H9 (cell line): ENCODE measurements around the gene ITPK1. TPM values are rescaled to one million over a fixed set of nuclear protein-coding genes. Genes with fewer than 3 reads are reported as not detected.

ENCODE experiments used
- DNase-seq: peaks from one replicate; pipeline ENCODE4 v3.0.0-alpha.2; 2017
- H2AFZ ChIP-seq: one replicate; pipeline ENCODE4 v1.6.1; 2013; ENCODE audit warnings: mild to moderate bottlenecking, low read length, control low read depth, moderate library complexity
- H2AK5ac ChIP-seq: 2 replicates; pipeline ENCODE4 v1.6.1; 2013; ENCODE audit warnings: low read length, control low read depth, mixed read lengths; ENCODE audit not compliant: insufficient read length
- H2BK120ac ChIP-seq: one replicate; pipeline ENCODE4 v1.6.1; 2013; ENCODE audit warnings: low read depth, mild to moderate bottlenecking, low read length, control low read depth, inconsistent platforms; ENCODE audit not compliant: poor library complexity, severe bottlenecking
- H2BK12ac ChIP-seq: 2 replicates; pipeline ENCODE4 v1.6.1; 2013; ENCODE audit warnings: low read length, control low read depth, mixed read lengths, low read depth; ENCODE audit not compliant: insufficient read length
- H2BK15ac ChIP-seq: 2 replicates; pipeline ENCODE4 v1.6.1; 2013; ENCODE audit warnings: low read depth, low read length, control low read depth
- H2BK20ac ChIP-seq: one replicate; pipeline ENCODE4 v1.6.1; 2013; ENCODE audit warnings: low read depth, mild to moderate bottlenecking, low read length, control low read depth, inconsistent platforms; ENCODE audit not compliant: poor library complexity, severe bottlenecking
- H2BK5ac ChIP-seq: 2 replicates; pipeline ENCODE4 v1.6.1; 2013; ENCODE audit warnings: low read length, control low read depth, mixed read lengths; ENCODE audit not compliant: insufficient read length
- H3K14ac ChIP-seq: 2 replicates; pipeline ENCODE4 v1.6.1; 2013; ENCODE audit warnings: low read length, control low read depth; ENCODE audit not compliant: insufficient read depth
- H3K18ac ChIP-seq: 2 replicates; pipeline ENCODE4 v1.6.1; 2013; ENCODE audit warnings: low read depth, mild to moderate bottlenecking, mixed read lengths, low read length, control low read depth; ENCODE audit not compliant: insufficient read length
- H3K23ac ChIP-seq: 2 replicates; pipeline ENCODE4 v1.6.1; 2013; ENCODE audit warnings: low read length, control low read depth, mixed read lengths, low read depth; ENCODE audit not compliant: insufficient read length
- H3K23me2 ChIP-seq: 2 replicates; pipeline ENCODE4 v1.6.1; 2013; ENCODE audit warnings: low read depth, mild to moderate bottlenecking, mixed read lengths, low read length, control low read depth; ENCODE audit not compliant: insufficient read length, poor library complexity, severe bottlenecking
- H3K27ac ChIP-seq: 2 replicates; pipeline ENCODE4 v1.5.1; 2013; ENCODE audit warnings: low read length, control low read depth, mixed read lengths, low read depth; ENCODE audit not compliant: insufficient read length
- H3K27me3 ChIP-seq: 2 replicates; pipeline ENCODE4 v1.6.1; 2013; ENCODE audit warnings: low read length, control low read depth, inconsistent platforms; ENCODE audit not compliant: insufficient read depth
- H3K4ac ChIP-seq: 2 replicates; pipeline ENCODE4 v1.6.1; 2013; ENCODE audit warnings: low read depth, mild to moderate bottlenecking, control low read depth, inconsistent platforms, low read length, moderate library complexity
- H3K4me1 ChIP-seq: 2 replicates; pipeline ENCODE4 v1.6.1; 2013; ENCODE audit warnings: low read length, control low read depth, inconsistent platforms; ENCODE audit not compliant: insufficient read depth
- H3K4me2 ChIP-seq: 2 replicates; pipeline ENCODE4 v1.6.1; 2013; ENCODE audit warnings: low read length, control low read depth, mixed read lengths; ENCODE audit not compliant: insufficient read length, insufficient read depth
- H3K56ac ChIP-seq: 2 replicates; pipeline ENCODE4 v1.6.1; 2013; ENCODE audit warnings: low read depth, mild to moderate bottlenecking, mixed read lengths, low read length, control low read depth; ENCODE audit not compliant: insufficient read length
- H3K79me1 ChIP-seq: 2 replicates; pipeline ENCODE4 v1.6.1; 2013; ENCODE audit warnings: low read depth, mild to moderate bottlenecking, moderate library complexity, low read length, control low read depth, inconsistent platforms; ENCODE audit not compliant: insufficient read depth, poor library complexity, severe bottlenecking
- H3K79me2 ChIP-seq: 2 replicates; pipeline ENCODE4 v1.6.1; 2013; ENCODE audit warnings: low read length, control low read depth, inconsistent platforms; ENCODE audit not compliant: insufficient read depth
- H3K9ac ChIP-seq: 2 replicates; pipeline ENCODE4 v1.6.1; 2013; ENCODE audit warnings: low read length, control low read depth, mixed read lengths; ENCODE audit not compliant: insufficient read length; ENCODE audit errors: extremely low read depth
- H3K9me3 ChIP-seq: one replicate; pipeline ENCODE4 v1.6.1; 2013; ENCODE audit warnings: low read depth, low read length, inconsistent platforms; ENCODE audit not compliant: control insufficient read depth
- H3T11ph ChIP-seq: one replicate; pipeline ENCODE4 v1.6.1; 2013; ENCODE audit warnings: mild to moderate bottlenecking, low read length, control low read depth, inconsistent platforms
- H4K20me1 ChIP-seq: one replicate; pipeline ENCODE4 v1.6.1; 2013; ENCODE audit not compliant: control insufficient read depth, insufficient read length, insufficient read depth
- H4K5ac ChIP-seq: 2 replicates; pipeline ENCODE4 v1.6.1; 2013; ENCODE audit warnings: low read depth, mild to moderate bottlenecking, mixed read lengths, low read length, control low read depth; ENCODE audit not compliant: insufficient read length
- H4K8ac ChIP-seq: replicated peaks from 2 replicates; pipeline ENCODE4 v1.6.1; 2013; ENCODE audit warnings: low read length, control low read depth, mixed read lengths, low read depth; ENCODE audit not compliant: insufficient read length
- H4K91ac ChIP-seq: 2 replicates; pipeline ENCODE4 v1.6.1; 2013; ENCODE audit warnings: low read depth, mild to moderate bottlenecking, moderate library complexity, mixed read lengths, low read length, control low read depth; ENCODE audit not compliant: insufficient read length
- H3K27ac Mint-ChIP-seq, 3 experiments: 2 replicates in 2 of 3; 3 replicates in 1 of 3; pipeline ENCODE4 v1.8.0; 2020 to 2021; ENCODE audit warnings: mixed read lengths in 3 of 3, mild to moderate bottlenecking in 1 of 3, moderate library complexity in 1 of 3
- H3K27me3 Mint-ChIP-seq: 2 replicates; pipeline ENCODE4 v1.8.0; 2021; ENCODE audit warnings: low read depth, mild to moderate bottlenecking, moderate library complexity, mixed read lengths
- H3K36me3 Mint-ChIP-seq, 3 experiments: 2 replicates in 2 of 3; 3 replicates in 1 of 3; pipeline ENCODE4 v1.8.0; 2020 to 2021; ENCODE audit warnings: low read depth in 3 of 3, mixed read lengths in 3 of 3; ENCODE audit not compliant: insufficient read depth in 1 of 3
- H3K4me1 Mint-ChIP-seq, 2 experiments: 2 replicates each; pipeline ENCODE4 v1.8.0; 2020; ENCODE audit warnings: mixed read lengths in 2 of 2
- H3K4me3 Mint-ChIP-seq, 2 experiments: 2 replicates in 1 of 2; 3 replicates in 1 of 2; pipeline ENCODE4 v1.8.0; 2020 to 2021; ENCODE audit warnings: mild to moderate bottlenecking in 2 of 2, mixed read lengths in 2 of 2, moderate library complexity in 1 of 2
- H3K9me3 Mint-ChIP-seq, 2 experiments: 2 replicates in 1 of 2; 3 replicates in 1 of 2; pipeline ENCODE4 v1.8.0; 2020; ENCODE audit warnings: mild to moderate bottlenecking in 2 of 2, mixed read lengths in 2 of 2, moderate library complexity in 1 of 2
- WGBS: extraction: QIAGEN DNeasy Blood & Tissue Kit; methylation state at CpG from one replicate; pipeline ENCODE4 v1.1.7; 2013; ENCODE audit warnings: missing lambda C conversion rate, low lambda C conversion rate, mixed read lengths; ENCODE audit not compliant: insufficient read length; ENCODE audit errors: extremely low coverage; 5-methylcytosine and 5-hydroxymethylcytosine counted together
- total RNA-seq: library from RNA; stranded (reverse); gene quantifications from 2 replicates; pipeline ENCODE4 v1.2.1, GENCODE V29; 2021
- TF ChIP-seq, protein P1 (sequence below): fragments of 200-600 bp; sonication (generic); conservative IDR thresholded peaks from 3 replicates; pipeline ENCODE4 v1.8.0; 2021; ENCODE audit warnings: antibody characterized with exemption, mild to moderate bottlenecking

ITPK1 gene
- total RNA-seq, 1 experiment from 2014 or later: 92.7 TPM

DNA sequence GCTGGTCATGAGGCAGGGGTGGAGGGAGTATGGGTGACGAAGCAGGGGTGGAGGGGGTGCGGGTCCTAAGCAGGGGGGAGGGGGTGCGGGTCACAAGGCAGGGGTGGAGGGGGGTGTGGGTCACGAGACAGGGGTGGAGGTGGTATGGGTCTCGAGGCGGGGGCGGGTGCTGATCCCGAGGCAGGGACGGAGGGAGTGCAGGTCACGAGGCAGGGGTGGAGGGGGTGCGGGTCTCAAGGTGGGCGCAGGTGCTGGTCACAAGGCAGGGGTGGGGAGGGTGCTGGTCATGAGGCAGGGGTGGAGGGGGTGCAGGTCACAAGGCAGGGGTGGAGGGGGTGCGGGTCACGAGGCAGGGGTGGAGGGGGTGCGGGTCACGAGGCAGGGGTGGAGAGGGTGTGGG, 56.5 kb downstream of the ITPK1 start:
- Histone ChIP-seq H3K56ac (no peak overlapping the region), H3K4me1 (peaks cover 2% of the 10 kb centered on the region; the same call in 1 of the 2 replicates), H2AFZ (no peak overlapping the region), H3K18ac (no peak overlapping the region), H3K79me2 (no peaks in the 10 kb centered on the region), H3K23ac (no peak overlapping the region), H2BK12ac (no peak overlapping the region), H3K9me3 (no peaks in the 10 kb centered on the region), H3K4ac (no peak overlapping the region), H3K4me2 (no peak overlapping the region), H4K5ac (no peak overlapping the region), H3K79me1 (no peaks in the 10 kb centered on the region), H4K20me1 (peaks cover 2% of the 10 kb centered on the region), H2BK15ac (no peak overlapping the region), H2BK5ac (no peak overlapping the region), H4K91ac (no peak overlapping the region), H2BK120ac (no peak overlapping the region), H3K27me3 (no peaks in the 10 kb centered on the region), H2AK5ac (no peak overlapping the region), H3K23me2 (no peaks in the 10 kb centered on the region), H3T11ph (no peak overlapping the region), H4K8ac (no peak overlapping the region), H2BK20ac (no peak overlapping the region), H3K27ac (no peak overlapping the region), H3K9ac (no peak overlapping the region), H3K14ac (no peak overlapping the region)
- peaks cover 7 to 13% (median 8%) of the 10 kb centered on the region in 3 experiments; a peak in 4 of 7 replicates for H3K36me3 Mint-ChIP-seq
- no peak for DNase-seq
- no CpG with 5 or more reads among the region's 16 CpGs for WGBS
- no peak overlapping the region for H3K4me3 Mint-ChIP-seq
- H3K27me3 Mint-ChIP-seq: no peaks in the 10 kb centered on the region
- peaks cover 39 to 50% of the 10 kb centered on the region in 2 experiments for H3K4me1 Mint-ChIP-seq
- no peak overlapping the region for H3K27ac Mint-ChIP-seq
- TF ChIP-seq, protein P1, sequence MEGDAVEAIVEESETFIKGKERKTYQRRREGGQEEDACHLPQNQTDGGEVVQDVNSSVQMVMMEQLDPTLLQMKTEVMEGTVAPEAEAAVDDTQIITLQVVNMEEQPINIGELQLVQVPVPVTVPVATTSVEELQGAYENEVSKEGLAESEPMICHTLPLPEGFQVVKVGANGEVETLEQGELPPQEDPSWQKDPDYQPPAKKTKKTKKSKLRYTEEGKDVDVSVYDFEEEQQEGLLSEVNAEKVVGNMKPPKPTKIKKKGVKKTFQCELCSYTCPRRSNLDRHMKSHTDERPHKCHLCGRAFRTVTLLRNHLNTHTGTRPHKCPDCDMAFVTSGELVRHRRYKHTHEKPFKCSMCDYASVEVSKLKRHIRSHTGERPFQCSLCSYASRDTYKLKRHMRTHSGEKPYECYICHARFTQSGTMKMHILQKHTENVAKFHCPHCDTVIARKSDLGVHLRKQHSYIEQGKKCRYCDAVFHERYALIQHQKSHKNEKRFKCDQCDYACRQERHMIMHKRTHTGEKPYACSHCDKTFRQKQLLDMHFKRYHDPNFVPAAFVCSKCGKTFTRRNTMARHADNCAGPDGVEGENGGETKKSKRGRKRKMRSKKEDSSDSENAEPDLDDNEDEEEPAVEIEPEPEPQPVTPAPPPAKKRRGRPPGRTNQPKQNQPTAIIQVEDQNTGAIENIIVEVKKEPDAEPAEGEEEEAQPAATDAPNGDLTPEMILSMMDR: no peak
- H3K9me3 Mint-ChIP-seq: no peaks in the 10 kb centered on the region
